Trophoblast cell (in vitro differentiated cells and primary cell): Measurements from ENCODE around the gene BNC1.
"Not testable (repeated sequence)": the region's sequence is repeated elsewhere in the genome, so short reads cannot be mapped to it uniquely, and the experiment has no call there.

Experiments used
- DNase-seq, 2 donors: peaks; one replicate each; pipeline ENCODE4 v3.0.0-alpha.2; 2016
- H2AFZ ChIP-seq: 2 replicates; pipeline ENCODE4 v1.6.1; 2013; ENCODE audit warnings: low read length, moderate library complexity, mild to moderate bottlenecking; ENCODE audit not compliant: insufficient read depth, poor library complexity
- H2AK5ac ChIP-seq: 2 replicates; pipeline ENCODE4 v1.6.1; 2013; ENCODE audit warnings: mild to moderate bottlenecking, low read length
- H2BK120ac ChIP-seq: 2 replicates; pipeline ENCODE4 v1.6.1; 2013; ENCODE audit warnings: low read length, mild to moderate bottlenecking, moderate library complexity; ENCODE audit not compliant: insufficient read depth, poor library complexity
- H2BK12ac ChIP-seq: 2 replicates; pipeline ENCODE4 v1.6.1; 2013; ENCODE audit warnings: mild to moderate bottlenecking, low read length, moderate library complexity
- H2BK5ac ChIP-seq: 2 replicates; pipeline ENCODE4 v1.6.1; 2013; ENCODE audit warnings: low read length, low read depth, moderate library complexity, mild to moderate bottlenecking; ENCODE audit not compliant: poor library complexity
- H3K14ac ChIP-seq: 2 replicates; pipeline ENCODE4 v1.6.1; 2013; ENCODE audit warnings: mild to moderate bottlenecking, low read length
- H3K18ac ChIP-seq: 2 replicates; pipeline ENCODE4 v1.6.1; 2013; ENCODE audit warnings: mild to moderate bottlenecking, low read length
- H3K23ac ChIP-seq: 2 replicates; pipeline ENCODE4 v1.6.1; 2013; ENCODE audit warnings: low read length
- H3K27ac ChIP-seq: 2 replicates; pipeline ENCODE4 v1.5.1; 2013; ENCODE audit warnings: low read depth, mild to moderate bottlenecking, inconsistent platforms, low read length, moderate library complexity
- H3K27me3 ChIP-seq: 2 replicates; pipeline ENCODE4 v1.6.1; 2013; ENCODE audit warnings: inconsistent platforms, mild to moderate bottlenecking, low read length, moderate library complexity; ENCODE audit not compliant: insufficient read depth
- H3K36me3 ChIP-seq, 2 experiments: 1 replicate in 1 of 2; 2 replicates in 1 of 2; pipeline ENCODE4 v1.6.1; 2013; ENCODE audit warnings: low read length in 2 of 2, mild to moderate bottlenecking in 2 of 2, moderate library complexity in 1 of 2; ENCODE audit not compliant: insufficient read depth in 2 of 2, control insufficient read depth in 1 of 2
- H3K4ac ChIP-seq: 2 replicates; pipeline ENCODE4 v1.6.1; 2013; ENCODE audit warnings: low read depth, mild to moderate bottlenecking, low read length, moderate library complexity
- H3K4me1 ChIP-seq, 2 experiments: 1 replicate in 1 of 2; 2 replicates in 1 of 2; pipeline ENCODE4 v1.6.1; 2013; ENCODE audit warnings: low read length in 2 of 2, mild to moderate bottlenecking in 2 of 2, moderate library complexity in 1 of 2; ENCODE audit not compliant: insufficient read depth in 2 of 2, control insufficient read depth in 1 of 2
- H3K4me2 ChIP-seq: 2 replicates; pipeline ENCODE4 v1.6.1; 2013; ENCODE audit warnings: inconsistent platforms, mild to moderate bottlenecking, low read length, moderate library complexity
- H3K4me3 ChIP-seq: 2 replicates; pipeline ENCODE4 v1.5.1; 2013; ENCODE audit warnings: mild to moderate bottlenecking, low read depth, low read length, inconsistent platforms
- H3K79me1 ChIP-seq: one replicate; pipeline ENCODE4 v1.6.1; 2013; ENCODE audit warnings: low read length
- H3K79me2 ChIP-seq: 2 replicates; pipeline ENCODE4 v1.6.1; 2013; ENCODE audit warnings: low read length, mild to moderate bottlenecking; ENCODE audit not compliant: control insufficient read depth, insufficient read depth, poor library complexity
- H3K9ac ChIP-seq: 2 replicates; pipeline ENCODE4 v1.6.1; 2013; ENCODE audit warnings: mild to moderate bottlenecking, low read length
- H3K9me3 ChIP-seq: 2 replicates; pipeline ENCODE4 v1.6.1; 2013; ENCODE audit warnings: low read depth, mild to moderate bottlenecking, control low read depth, inconsistent platforms, low read length; ENCODE audit not compliant: insufficient read depth
- H4K12ac ChIP-seq: 2 replicates; pipeline ENCODE4 v1.6.1; 2013; ENCODE audit warnings: low read depth, mild to moderate bottlenecking, low read length, moderate library complexity
- H4K8ac ChIP-seq: 2 replicates; pipeline ENCODE4 v1.6.1; 2013; ENCODE audit warnings: low read depth, mild to moderate bottlenecking, low read length, moderate library complexity
- H4K91ac ChIP-seq: one replicate; pipeline ENCODE4 v1.6.1; 2013; ENCODE audit warnings: low read depth, mild to moderate bottlenecking, low read length, moderate library complexity
- WGBS: extraction: QIAGEN DNeasy Blood & Tissue Kit; methylation state at CpG from one replicate; pipeline ENCODE4 v1.1.7; 2013; ENCODE audit warnings: missing lambda C conversion rate; ENCODE audit not compliant: insufficient read length, insufficient coverage; ENCODE audit errors: extremely low coverage; 5-methylcytosine and 5-hydroxymethylcytosine counted together

BNC1 gene

DNA sequence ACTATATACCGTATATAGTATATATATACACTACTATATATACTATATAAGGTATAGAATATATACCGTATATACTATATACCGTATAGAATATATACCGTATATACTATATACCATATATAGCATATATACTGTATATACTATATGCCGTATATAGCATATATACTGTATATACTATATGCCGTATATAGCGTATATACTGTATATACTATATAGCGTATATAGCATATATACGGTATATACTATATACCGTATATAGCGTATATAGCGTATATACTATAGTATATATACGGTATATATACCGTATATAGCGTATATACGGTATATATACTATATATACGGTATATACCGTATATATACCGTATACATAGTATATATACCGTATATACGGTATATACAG is 54.2 kb downstream of the BNC1 start:
- no peak overlapping the region for H3K14ac ChIP-seq
- no peak overlapping the region for H3K4ac ChIP-seq
- H3K4me2 ChIP-seq = no peak overlapping the region
- H3K79me2 ChIP-seq = no peaks in the 10 kb centered on the region
- H3K79me1 ChIP-seq = no peaks in the 10 kb centered on the region
- no peaks in the 10 kb centered on the region for H3K36me3 ChIP-seq
- H3K27ac ChIP-seq = no peak overlapping the region
- H3K4me1 ChIP-seq = no peaks in the 10 kb centered on the region
- no peak overlapping the region for H2AK5ac ChIP-seq
- no peak overlapping the region for H4K91ac ChIP-seq
- no peak overlapping the region for H4K8ac ChIP-seq
- no peaks in the 10 kb centered on the region for H3K9me3 ChIP-seq
- no peak overlapping the region for H3K9ac ChIP-seq
- WGBS = no CpG with 5 or more reads among the region's 21 CpGs
- H3K4me3 ChIP-seq = no peak overlapping the region
- H2BK120ac ChIP-seq = no peak overlapping the region
- no peak overlapping the region for H3K23ac ChIP-seq
- no peak overlapping the region for H2AFZ ChIP-seq
- H4K12ac ChIP-seq = no peak overlapping the region
- no peak for DNase-seq
- no peak overlapping the region for H2BK5ac ChIP-seq
- H3K18ac ChIP-seq = no peak overlapping the region
- no peak overlapping the region for H2BK12ac ChIP-seq
- no peaks in the 10 kb centered on the region for H3K27me3 ChIP-seq

DNA sequence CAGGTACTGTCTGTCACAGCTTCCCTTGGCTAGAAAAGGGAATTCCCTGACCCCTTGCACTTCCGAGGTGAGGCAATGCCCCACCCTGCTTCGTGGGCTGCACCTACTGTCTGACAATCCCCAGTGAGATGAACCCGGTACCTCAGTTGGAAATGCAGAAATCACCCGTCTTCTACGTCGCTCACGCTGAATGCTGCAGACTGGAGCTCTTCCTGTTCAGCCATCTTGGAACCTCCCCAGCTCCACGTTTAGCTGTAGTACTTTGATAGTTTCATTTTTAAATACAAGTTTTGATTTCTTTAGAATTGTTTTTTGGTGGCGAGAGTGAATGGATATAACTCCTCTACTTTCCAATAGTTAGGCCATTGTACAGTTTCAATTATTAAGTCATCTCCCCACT is 59.0 kb downstream of the BNC1 start:
- no peak overlapping the region for H3K4ac ChIP-seq
- no peak overlapping the region for H2BK12ac ChIP-seq
- no peak overlapping the region for H3K4me2 ChIP-seq
- no peaks in the 10 kb centered on the region for H3K27me3 ChIP-seq
- no peak overlapping the region for H3K18ac ChIP-seq
- H3K14ac ChIP-seq = no peak overlapping the region
- DNase-seq = no peak
- peaks cover 2% of the 10 kb centered on the region for H3K9me3 ChIP-seq
- H3K9ac ChIP-seq = no peak overlapping the region
- no peak overlapping the region for H3K23ac ChIP-seq
- H4K12ac ChIP-seq = no peak overlapping the region
- no peaks in the 10 kb centered on the region for H3K36me3 ChIP-seq
- H3K27ac ChIP-seq = no peak overlapping the region
- H2BK120ac ChIP-seq = no peak overlapping the region
- H2AFZ ChIP-seq = no peak overlapping the region
- H4K8ac ChIP-seq = no peak overlapping the region
- no peak overlapping the region for H2BK5ac ChIP-seq
- H3K79me1 ChIP-seq = no peaks in the 10 kb centered on the region
- no peak overlapping the region for H4K91ac ChIP-seq
- WGBS = no CpG with 5 or more reads among the region's 9 CpGs
- H3K79me2 ChIP-seq = no peaks in the 10 kb centered on the region
- H2AK5ac ChIP-seq = no peak overlapping the region
- H3K4me1 ChIP-seq = no peaks in the 10 kb centered on the region
- H3K4me3 ChIP-seq = no peak overlapping the region

DNA sequence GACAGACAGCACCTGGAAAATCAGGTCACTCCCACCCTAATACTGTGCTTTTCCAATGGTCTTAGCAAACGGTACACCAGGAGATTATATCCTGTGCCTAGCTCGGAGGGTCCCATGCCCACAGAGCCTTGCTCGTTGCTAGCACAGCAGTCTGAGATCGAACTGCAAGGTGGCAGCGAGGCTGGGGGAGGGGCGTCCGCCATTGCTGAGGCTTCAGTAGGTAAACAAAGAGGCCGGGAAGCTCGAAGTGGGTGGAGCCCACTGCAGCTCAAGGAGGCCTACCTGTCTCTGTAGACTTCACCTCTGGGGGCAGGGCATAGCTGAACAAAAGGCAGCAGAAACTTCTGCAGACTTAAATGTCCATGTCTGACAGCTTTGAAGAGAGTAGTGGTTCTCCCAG is 62.7 kb downstream of the BNC1 start:
- H3K9me3 ChIP-seq, H2BK120ac ChIP-seq, H3K9ac ChIP-seq, H3K23ac ChIP-seq, H3K14ac ChIP-seq, H3K79me1 ChIP-seq, H3K27ac ChIP-seq, H2AFZ ChIP-seq, H3K4ac ChIP-seq, H2AK5ac ChIP-seq, H3K27me3 ChIP-seq, H4K91ac ChIP-seq, H2BK5ac ChIP-seq, H4K12ac ChIP-seq, H3K18ac ChIP-seq, H2BK12ac ChIP-seq, H3K4me2 ChIP-seq, DNase-seq, H3K79me2 ChIP-seq, H3K4me1 ChIP-seq, H3K36me3 ChIP-seq, H4K8ac ChIP-seq, H3K4me3 ChIP-seq: not testable (repeated sequence)
- WGBS = no CpG with 5 or more reads among the region's 9 CpGs

DNA sequence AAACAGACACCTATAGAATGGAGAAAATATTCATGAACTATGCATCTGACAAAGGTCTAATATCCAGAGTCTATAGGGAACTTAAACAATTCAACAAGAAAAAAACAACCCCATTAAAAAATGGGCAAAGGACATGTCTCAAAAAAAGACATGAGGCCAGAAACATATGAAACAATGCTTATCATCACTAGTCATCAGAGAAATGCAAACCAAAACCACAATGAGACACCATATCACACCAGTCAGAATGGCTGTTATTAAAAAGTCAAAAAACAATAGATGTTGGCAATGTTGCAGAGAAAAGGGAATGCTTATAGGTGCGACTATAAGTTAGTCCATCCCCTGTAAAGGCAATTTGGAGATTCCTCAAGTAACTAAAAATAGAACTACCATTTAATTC is 65.4 kb downstream of the BNC1 start:
- Histone ChIP-seq H3K14ac (no peak overlapping the region), H3K27ac (no peak overlapping the region), H4K12ac (no peak overlapping the region), H2BK5ac (no peak overlapping the region), H3K79me2 (no peaks in the 10 kb centered on the region), H3K9ac (no peak overlapping the region), H3K79me1 (no peaks in the 10 kb centered on the region), H3K9me3 (peaks cover 3% of the 10 kb centered on the region), H4K8ac (no peak overlapping the region), H3K27me3 (no peaks in the 10 kb centered on the region), H2AK5ac (no peak overlapping the region), H2AFZ (no peak overlapping the region), H3K23ac (no peak overlapping the region), H3K4ac (no peak overlapping the region), H3K18ac (no peak overlapping the region), H3K36me3 (no peaks in the 10 kb centered on the region), H4K91ac (no peak overlapping the region), H3K4me2 (no peak overlapping the region), H3K4me3 (no peak overlapping the region), H2BK120ac (no peak overlapping the region), H2BK12ac (no peak overlapping the region), H3K4me1 (no peaks in the 10 kb centered on the region)
- no peak for DNase-seq
- no CpG with 5 or more reads among the region's 1 CpG for WGBS
